SK-N-SH (cell line): ENCODE measurements around the gene LARGE2. TPM values are rescaled to one million over a fixed set of nuclear protein-coding genes. Genes with fewer than 3 reads are reported as not detected.

ENCODE experiments used
- CTCF ChIA-PET: fragments of 300-600, 350-600 bp; formaldehyde crosslinking; extraction: SDS; loops from one replicate; lab custom pipeline; 2021; lab: Yijun Ruan, JAX
- POLR2A ChIA-PET: fragments of 350-600 bp; sonication (Branson Sonifier 250); formaldehyde crosslinking; extraction: SDS; loops from one replicate; lab custom pipeline; 2020; ENCODE audit warnings: antibody characterized with exemption, inconsistent platforms; lab: Yijun Ruan, JAX
- DNase-seq: peaks from one replicate; pipeline ENCODE4 v3.0.0; 2012
- H2AFZ ChIP-seq: fragments of 200-600 bp; sonication (generic); 2 replicates; pipeline ENCODE4 v1.8.1; 2016; ENCODE audit warnings: antibody characterized with exemption, mild to moderate bottlenecking, low read depth
- H3F3A ChIP-seq: fragments of 200-600 bp; sonication (generic); replicated peaks from 2 replicates; pipeline ENCODE3; 2016; ENCODE audit warnings: antibody characterized with exemption, mild to moderate bottlenecking; ENCODE audit not compliant: insufficient read depth
- H3K27ac ChIP-seq, 2 experiments: fragments of 200-500 bp in 1 of 2; fragments of 200-600 bp in 1 of 2; sonication (Bioruptor generic) in 1 of 2; sonication (generic), shearing (Covaris generic) in 1 of 2; 2 replicates each; pipeline versions ENCODE4 v1.5.1 to v1.6.1; 2014 to 2016; ENCODE audit warnings: low read depth in 2 of 2, inconsistent platforms in 1 of 2, low read length in 1 of 2, mild to moderate bottlenecking in 1 of 2, mixed read lengths in 1 of 2
- H3K27me3 ChIP-seq: fragments of 200-600 bp; sonication (generic), shearing (Covaris generic); 2 replicates; pipeline ENCODE4 v1.6.1; 2016; ENCODE audit warnings: mixed run types; ENCODE audit not compliant: insufficient read depth
- H3K36me3 ChIP-seq, 2 experiments: fragments of 200-500 bp in 1 of 2; fragments of 200-600 bp in 1 of 2; sonication (Bioruptor generic) in 1 of 2; sonication (generic) in 1 of 2; replicated peaks in 1 of 2; 2 replicates each; pipeline versions ENCODE3 to v1.5.1; 2014 to 2016; ENCODE audit warnings: low read length in 1 of 2, mild to moderate bottlenecking in 1 of 2; ENCODE audit not compliant: insufficient read depth in 2 of 2, control insufficient read depth in 1 of 2
- H3K4me1 ChIP-seq, 2 experiments: fragments of 200-500 bp in 1 of 2; fragments of 200-600 bp in 1 of 2; sonication (Bioruptor generic) in 1 of 2; sonication (generic), shearing (Covaris generic) in 1 of 2; 2 replicates each; pipeline versions ENCODE4 v1.5.1 to v1.6.1; 2014 to 2016; ENCODE audit warnings: low read depth in 1 of 2, low read length in 1 of 2, mixed run types in 1 of 2; ENCODE audit not compliant: insufficient read depth in 2 of 2, control insufficient read depth in 1 of 2
- H3K4me2 ChIP-seq: fragments of 200-600 bp; sonication (generic), shearing (Covaris generic); 2 replicates; pipeline ENCODE4 v1.6.1; 2017; ENCODE audit warnings: mixed run types
- H3K4me3 ChIP-seq, 2 experiments: fragments of 200-500 bp in 1 of 2; fragments of 200-600 bp in 1 of 2; sonication (Bioruptor generic) in 1 of 2; sonication (generic), shearing (Covaris generic) in 1 of 2; 2 replicates each; pipeline versions ENCODE4 v1.5.1 to v1.8.1; 2014 to 2016; ENCODE audit warnings: low read depth in 2 of 2, inconsistent platforms in 1 of 2, low read length in 1 of 2, mild to moderate bottlenecking in 1 of 2, mixed read lengths in 1 of 2, moderate library complexity in 1 of 2
- H3K79me2 ChIP-seq: fragments of 200-600 bp; sonication (generic); 2 replicates; pipeline ENCODE4 v1.8.1; 2017; ENCODE audit warnings: mild to moderate bottlenecking; ENCODE audit not compliant: insufficient read depth
- H3K9ac ChIP-seq: fragments of 200-600 bp; sonication (generic); 2 replicates; pipeline ENCODE4 v1.6.1; 2017; ENCODE audit warnings: mixed run types
- H3K9me2 ChIP-seq: fragments of 200-600 bp; sonication (generic); 2 replicates; pipeline ENCODE4 v1.6.1; 2017; ENCODE audit warnings: mixed run types
- H3K9me3 ChIP-seq: fragments of 200-600 bp; sonication (generic); 2 replicates; pipeline ENCODE4 v1.6.1; 2017; ENCODE audit warnings: mixed run types, mild to moderate bottlenecking, moderate library complexity
- H4K20me1 ChIP-seq: fragments of 200-600 bp; sonication (generic); 2 replicates; pipeline ENCODE4 v1.6.1; 2017; ENCODE audit warnings: mild to moderate bottlenecking, mixed run types; ENCODE audit not compliant: insufficient read depth
- EP300 ChIP-seq, 2 experiments: IDR thresholded peaks; 2 replicates each; pipeline versions ENCODE4 v1.4.0 to v1.6.1; 2012; ENCODE audit warnings: borderline replicate concordance in 1 of 2, low read depth in 1 of 2, low read length in 1 of 2
- EZH2phosphoT487 ChIP-seq: fragments of 200-600 bp; sonication (generic); IDR thresholded peaks from 2 replicates; pipeline ENCODE4 v1.6.1; 2017; ENCODE audit warnings: low read depth, mixed run types, mild to moderate bottlenecking, antibody characterized with exemption, moderate library complexity, borderline replicate concordance
- FOSL2 ChIP-seq: IDR thresholded peaks from 2 replicates; pipeline ENCODE4 v1.4.0; 2012; ENCODE audit warnings: low read depth, mild to moderate bottlenecking, moderate library complexity, borderline replicate concordance
- IRF3 ChIP-seq: fragments of 150-350 bp; IDR thresholded peaks from 2 replicates; pipeline ENCODE4 v1.6.1; 2016; ENCODE audit warnings: mild to moderate bottlenecking, low read depth, low read length
- JUND ChIP-seq: IDR thresholded peaks from 2 replicates; pipeline ENCODE4 v1.4.0; 2012
- POLR2AphosphoS5 ChIP-seq: IDR thresholded peaks from 2 replicates; pipeline ENCODE4 v1.6.1; 2012; ENCODE audit warnings: low read depth, low read length
- RAD21 ChIP-seq: IDR thresholded peaks from 2 replicates; pipeline ENCODE4 v1.6.1; 2012; ENCODE audit warnings: mild to moderate bottlenecking, low read length
- RCOR1 ChIP-seq: fragments of 150-350 bp; IDR thresholded peaks from 2 replicates; pipeline ENCODE4 v1.6.1; 2017; ENCODE audit warnings: antibody characterized with exemption, low read length
- TEAD4 ChIP-seq: IDR thresholded peaks from 2 replicates; pipeline ENCODE4 v1.4.0; 2012; ENCODE audit warnings: mild to moderate bottlenecking, borderline replicate concordance; ENCODE audit not compliant: insufficient read depth
- USF1 ChIP-seq: IDR thresholded peaks from 2 replicates; pipeline ENCODE4 v1.4.0; 2012; ENCODE audit warnings: low read depth, borderline replicate concordance
- USF2 ChIP-seq: fragments of 150-350 bp; IDR thresholded peaks from 2 replicates; pipeline ENCODE4 v1.6.1; 2017; ENCODE audit warnings: antibody characterized with exemption, low read length, low read depth, borderline replicate concordance
- WGBS: methylation state at CpG from one replicate; pipeline ENCODE4 v1.1.6; 2017; ENCODE audit warnings: low lambda C conversion rate; 5-methylcytosine and 5-hydroxymethylcytosine counted together
- polyA plus RNA-seq, 3 experiments: library from polyadenylated mRNA; depleted of rRNA; stranded (reverse); fragments of >200 nt; gene quantifications; 2 replicates each; pipeline ENCODE4 v1.2.3, GENCODE V29; 2012
- TF ChIP-seq, protein P1 (sequence below): IDR thresholded peaks from 2 replicates; pipeline ENCODE4 v1.6.1; 2012; ENCODE audit warnings: mild to moderate bottlenecking, low read depth, low read length, moderate library complexity
- TF ChIP-seq, protein P2 (sequence below): IDR thresholded peaks from 2 replicates; pipeline ENCODE4 v1.4.0; 2012; ENCODE audit warnings: low read depth, borderline replicate concordance

The LARGE2 gene
- polyA plus RNA-seq, 1 of the 3 experiments (the other 2 are of a cell fraction), result 2.4 TPM

- no peak for TF ChIP-seq EZH2phosphoT487
- no peak for TF ChIP-seq POLR2AphosphoS5
These were observed 34.9 kb upstream of the LARGE2 start (continued) for GRCh38 chr11:45887587-45887986.

GRCh38 chr11:45889555-45889954, 32.9 kb upstream of the LARGE2 start:
- H3K4me2 ChIP-seq, result no peak overlapping the region
- no peaks in the 10 kb centered on the region for H3F3A ChIP-seq
- no peaks in the 10 kb centered on the region for H3K79me2 ChIP-seq
- ChIA-PET CTCF (interaction anchor here (1.0 to 3.8 kb wide), 3 partner anchors 9 to 17 kb away, joined by 3 to 25 read pairs (median 10); no protein-coding TSS in a partner anchor), POLR2A (no interaction called here)
- H3K4me1 ChIP-seq, result peaks cover 0 to 20% of the 10 kb centered on the region in 2 experiments; a peak in 1 of 4 replicates
- H3K27me3 ChIP-seq, result no peaks in the 10 kb centered on the region
- H3K36me3 ChIP-seq, result no peaks in the 10 kb centered on the region
- H3K9ac ChIP-seq, result no peak overlapping the region
- 67% methylated on average over 8 of the region's 8 CpGs for WGBS
- 0 out of 2 replicates have a peak, but pooled peaks cover 6% of the 10 kb centered on the region for H4K20me1 ChIP-seq
- H3K9me2 ChIP-seq, result no peaks in the 10 kb centered on the region
- TF ChIP-seq EP300 (IDR thresholded peaks at IDR 0.05; ENCODE audit: borderline replicate concordance in 1 of 2, low read depth in 1 of 2, low read length in 1 of 2) (no peak), RCOR1 (no peak), IRF3 (no peak), FOSL2 (no peak), RAD21 (no peak), USF1 (no peak), TEAD4 (no peak), JUND (no peak), USF2 (no peak)
- TF ChIP-seq, protein P1, sequence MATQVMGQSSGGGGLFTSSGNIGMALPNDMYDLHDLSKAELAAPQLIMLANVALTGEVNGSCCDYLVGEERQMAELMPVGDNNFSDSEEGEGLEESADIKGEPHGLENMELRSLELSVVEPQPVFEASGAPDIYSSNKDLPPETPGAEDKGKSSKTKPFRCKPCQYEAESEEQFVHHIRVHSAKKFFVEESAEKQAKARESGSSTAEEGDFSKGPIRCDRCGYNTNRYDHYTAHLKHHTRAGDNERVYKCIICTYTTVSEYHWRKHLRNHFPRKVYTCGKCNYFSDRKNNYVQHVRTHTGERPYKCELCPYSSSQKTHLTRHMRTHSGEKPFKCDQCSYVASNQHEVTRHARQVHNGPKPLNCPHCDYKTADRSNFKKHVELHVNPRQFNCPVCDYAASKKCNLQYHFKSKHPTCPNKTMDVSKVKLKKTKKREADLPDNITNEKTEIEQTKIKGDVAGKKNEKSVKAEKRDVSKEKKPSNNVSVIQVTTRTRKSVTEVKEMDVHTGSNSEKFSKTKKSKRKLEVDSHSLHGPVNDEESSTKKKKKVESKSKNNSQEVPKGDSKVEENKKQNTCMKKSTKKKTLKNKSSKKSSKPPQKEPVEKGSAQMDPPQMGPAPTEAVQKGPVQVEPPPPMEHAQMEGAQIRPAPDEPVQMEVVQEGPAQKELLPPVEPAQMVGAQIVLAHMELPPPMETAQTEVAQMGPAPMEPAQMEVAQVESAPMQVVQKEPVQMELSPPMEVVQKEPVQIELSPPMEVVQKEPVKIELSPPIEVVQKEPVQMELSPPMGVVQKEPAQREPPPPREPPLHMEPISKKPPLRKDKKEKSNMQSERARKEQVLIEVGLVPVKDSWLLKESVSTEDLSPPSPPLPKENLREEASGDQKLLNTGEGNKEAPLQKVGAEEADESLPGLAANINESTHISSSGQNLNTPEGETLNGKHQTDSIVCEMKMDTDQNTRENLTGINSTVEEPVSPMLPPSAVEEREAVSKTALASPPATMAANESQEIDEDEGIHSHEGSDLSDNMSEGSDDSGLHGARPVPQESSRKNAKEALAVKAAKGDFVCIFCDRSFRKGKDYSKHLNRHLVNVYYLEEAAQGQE, result no peak
- TF ChIP-seq, protein P2, sequence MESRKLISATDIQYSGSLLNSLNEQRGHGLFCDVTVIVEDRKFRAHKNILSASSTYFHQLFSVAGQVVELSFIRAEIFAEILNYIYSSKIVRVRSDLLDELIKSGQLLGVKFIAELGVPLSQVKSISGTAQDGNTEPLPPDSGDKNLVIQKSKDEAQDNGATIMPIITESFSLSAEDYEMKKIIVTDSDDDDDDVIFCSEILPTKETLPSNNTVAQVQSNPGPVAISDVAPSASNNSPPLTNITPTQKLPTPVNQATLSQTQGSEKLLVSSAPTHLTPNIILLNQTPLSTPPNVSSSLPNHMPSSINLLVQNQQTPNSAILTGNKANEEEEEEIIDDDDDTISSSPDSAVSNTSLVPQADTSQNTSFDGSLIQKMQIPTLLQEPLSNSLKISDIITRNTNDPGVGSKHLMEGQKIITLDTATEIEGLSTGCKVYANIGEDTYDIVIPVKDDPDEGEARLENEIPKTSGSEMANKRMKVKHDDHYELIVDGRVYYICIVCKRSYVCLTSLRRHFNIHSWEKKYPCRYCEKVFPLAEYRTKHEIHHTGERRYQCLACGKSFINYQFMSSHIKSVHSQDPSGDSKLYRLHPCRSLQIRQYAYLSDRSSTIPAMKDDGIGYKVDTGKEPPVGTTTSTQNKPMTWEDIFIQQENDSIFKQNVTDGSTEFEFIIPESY, result no peak
- no peaks in the 10 kb centered on the region for H3K9me3 ChIP-seq
- H3K4me3 ChIP-seq, result no peak overlapping the region
- H3K27ac ChIP-seq, result no peak overlapping the region
- no peak overlapping the region for H2AFZ ChIP-seq
- no peak for DNase-seq
